Mucosa of descending colon (tissue), 3 donors: ENCODE data around the gene MACO1. TPM values are rescaled to one million over a fixed set of nuclear protein-coding genes. Genes with fewer than 3 reads are reported as not detected.

ENCODE experiments used
- ATAC-seq: fragments of 200-7000 bp; cut with Tn5 transposase; one replicate; pipeline ENCODE4 v1.9.1; 2020; ENCODE audit warnings: mild to moderate bottlenecking, moderate library complexity
- DNase-seq, 3 donors: peaks; one replicate each; pipeline ENCODE4 v3.0.0-alpha.2; 2020
- H3K36me3 ChIP-seq: fragments of 200-600 bp; one replicate; pipeline ENCODE4 v1.8.0; 2021; ENCODE audit warnings: low read depth, mild to moderate bottlenecking
- H3K4me1 ChIP-seq: fragments of 200-600 bp; one replicate; pipeline ENCODE4 v1.8.0; 2021; ENCODE audit warnings: low read depth, mild to moderate bottlenecking
- H3K4me3 ChIP-seq: fragments of 200-600 bp; one replicate; pipeline ENCODE4 v1.8.0; 2021; ENCODE audit warnings: mild to moderate bottlenecking
- H3K9me3 ChIP-seq: fragments of 200-600 bp; one replicate; pipeline ENCODE4 v1.8.0; 2021; ENCODE audit warnings: mild to moderate bottlenecking
- intact Hi-C, 2 donors: fragments of 100-400 bp; cut with DNase I in 1 of 2; cut with micrococcal nuclease in 1 of 2; formaldehyde crosslinking; loops; one replicate each; pipeline versions ENCODE4 v1.11.0 to v1.11.1; 2022; cut with DNase I, micrococcal nuclease
- total RNA-seq, 3 donors: library from RNA; stranded (reverse); fragmentation: NEBNext Ultra II Directional in 2 of 3; extraction: Animal tissue kit (Norgen Biotek cat#: 25700) in 2 of 3; gene quantifications; one replicate each; pipeline versions ENCODE4 v1.2.1 to v1.2.4, GENCODE V29; 2021 to 2023
- TF ChIP-seq, protein P1 (sequence below): fragments of 200-600 bp; IDR thresholded peaks from one replicate; pipeline ENCODE4 v1.8.0; 2022; ENCODE audit warnings: antibody characterized with exemption, mild to moderate bottlenecking
- donor health status: DM: no; HTN: no; CAD: no; lungs with moderate emphysema.
- donor health status: DM: no; HTN: no; CAD: no.
- donor health status: DM: no; HTN: yes; CAD: no.

MACO1 gene
- total RNA-seq, 3 donors from 2014 or later = 21.8 to 23.5 (median 22.5) TPM

DNA sequence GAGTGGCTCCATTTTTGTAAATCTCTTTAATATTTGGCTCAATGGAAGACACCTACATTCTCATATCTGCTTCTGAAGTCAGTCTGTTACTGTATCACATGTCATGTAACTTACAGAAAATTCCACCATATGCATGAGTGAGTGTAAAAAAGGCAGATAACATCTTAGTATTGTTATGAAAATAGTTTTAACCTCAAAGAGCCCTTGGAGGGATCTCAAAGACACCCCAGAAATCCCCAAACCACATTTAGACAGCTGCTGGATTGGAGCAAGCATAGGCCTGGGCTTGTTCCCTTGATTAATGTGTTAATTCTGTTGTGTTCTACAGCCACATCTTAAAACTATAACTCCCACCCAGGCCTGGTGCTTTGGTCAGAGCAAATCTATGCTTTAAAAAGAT, 16.9 kb downstream of the MACO1 start:
- intact Hi-C loops = no loop called here
- DNase-seq (no peak), ATAC-seq (no peak)
- Histone ChIP-seq H3K36me3 (peaks cover 4% of the 10 kb centered on the region), H3K4me3 (no peak overlapping the region), H3K9me3 (no peaks in the 10 kb centered on the region), H3K4me1 (no peaks in the 10 kb centered on the region)
- TF ChIP-seq, protein P1, sequence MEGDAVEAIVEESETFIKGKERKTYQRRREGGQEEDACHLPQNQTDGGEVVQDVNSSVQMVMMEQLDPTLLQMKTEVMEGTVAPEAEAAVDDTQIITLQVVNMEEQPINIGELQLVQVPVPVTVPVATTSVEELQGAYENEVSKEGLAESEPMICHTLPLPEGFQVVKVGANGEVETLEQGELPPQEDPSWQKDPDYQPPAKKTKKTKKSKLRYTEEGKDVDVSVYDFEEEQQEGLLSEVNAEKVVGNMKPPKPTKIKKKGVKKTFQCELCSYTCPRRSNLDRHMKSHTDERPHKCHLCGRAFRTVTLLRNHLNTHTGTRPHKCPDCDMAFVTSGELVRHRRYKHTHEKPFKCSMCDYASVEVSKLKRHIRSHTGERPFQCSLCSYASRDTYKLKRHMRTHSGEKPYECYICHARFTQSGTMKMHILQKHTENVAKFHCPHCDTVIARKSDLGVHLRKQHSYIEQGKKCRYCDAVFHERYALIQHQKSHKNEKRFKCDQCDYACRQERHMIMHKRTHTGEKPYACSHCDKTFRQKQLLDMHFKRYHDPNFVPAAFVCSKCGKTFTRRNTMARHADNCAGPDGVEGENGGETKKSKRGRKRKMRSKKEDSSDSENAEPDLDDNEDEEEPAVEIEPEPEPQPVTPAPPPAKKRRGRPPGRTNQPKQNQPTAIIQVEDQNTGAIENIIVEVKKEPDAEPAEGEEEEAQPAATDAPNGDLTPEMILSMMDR = no peak

DNA sequence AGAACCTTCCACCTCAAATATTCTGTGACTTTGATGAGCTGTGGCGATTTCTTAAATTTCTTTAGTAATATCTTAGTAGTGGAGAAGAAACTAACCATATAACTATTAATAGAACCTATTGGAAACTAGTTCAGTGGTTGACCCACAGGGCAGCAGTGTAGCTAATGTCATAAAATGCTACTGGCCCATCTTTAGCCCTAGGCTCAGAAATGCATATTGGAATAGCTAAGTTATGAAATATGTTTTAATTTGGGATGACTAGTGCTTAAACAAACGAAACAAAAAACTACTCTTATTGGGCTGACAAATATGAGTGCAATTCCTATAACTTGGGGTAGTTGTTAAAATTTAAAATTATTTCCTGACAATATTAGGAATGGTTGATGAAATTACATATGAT, 20.2 kb downstream of the MACO1 start:
- ATAC-seq (no peak), DNase-seq (no peak)
- intact Hi-C loops = no loop called here
- no peaks in the 10 kb centered on the region for H3K9me3 ChIP-seq
- H3K36me3 ChIP-seq = peaks cover 4% of the 10 kb centered on the region
- no peaks in the 10 kb centered on the region for H3K4me1 ChIP-seq
- TF ChIP-seq, protein P1 = no peak
- no peak overlapping the region for H3K4me3 ChIP-seq

DNA sequence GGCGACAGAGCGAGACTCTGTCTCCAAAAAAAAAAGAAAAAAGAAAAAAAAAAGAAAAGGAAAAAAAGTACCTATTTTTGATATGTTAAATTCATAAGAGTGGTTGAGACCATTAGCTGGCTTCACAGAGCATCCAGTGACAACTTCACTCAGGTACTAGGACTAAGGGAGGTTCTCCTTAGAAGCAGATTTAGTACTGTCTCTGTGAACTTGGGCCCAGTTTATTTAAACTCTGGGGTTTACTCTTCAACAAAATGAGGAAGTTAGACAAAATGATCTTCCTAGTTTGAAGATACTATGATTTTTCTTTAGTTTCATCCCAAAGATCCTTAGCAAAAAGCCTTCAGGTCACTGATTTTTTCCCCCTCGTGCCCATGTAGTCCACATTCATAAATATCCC, 21.2 kb downstream of the MACO1 start:
- TF ChIP-seq, protein P1 = no peak
- H3K36me3 ChIP-seq = peaks cover 4% of the 10 kb centered on the region
- ATAC-seq = no peak
- DNase-seq = no peak
- intact Hi-C loops = no loop called here
- no peak overlapping the region for H3K4me3 ChIP-seq
- H3K9me3 ChIP-seq = no peaks in the 10 kb centered on the region
- no peaks in the 10 kb centered on the region for H3K4me1 ChIP-seq

DNA sequence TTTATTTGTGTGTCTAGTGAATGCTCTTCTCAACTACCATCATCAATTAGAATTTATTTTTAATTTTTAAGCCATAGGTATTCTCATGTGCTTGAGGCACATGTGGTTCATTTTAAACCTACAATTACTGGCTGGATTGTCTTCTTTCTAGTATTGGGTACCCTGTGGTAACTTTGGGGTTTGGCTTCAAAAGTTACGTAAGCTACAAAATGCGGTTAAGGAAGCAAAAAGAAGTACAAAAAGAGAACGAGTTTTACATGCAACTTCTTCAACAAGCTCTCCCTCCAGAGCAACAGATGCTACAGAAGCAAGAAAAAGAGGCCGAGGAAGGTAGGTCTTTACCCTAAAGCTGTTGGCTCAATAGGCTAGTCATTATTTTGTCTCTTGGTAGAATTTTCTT, 25.8 kb downstream of the MACO1 start:
- Histone ChIP-seq H3K4me3 (no peak overlapping the region), H3K4me1 (no peaks in the 10 kb centered on the region), H3K9me3 (no peaks in the 10 kb centered on the region), H3K36me3 (no peaks in the 10 kb centered on the region)
- TF ChIP-seq, protein P1 = no peak
- ATAC-seq (no peak), DNase-seq (no peak)
- intact Hi-C loops = no loop called here

DNA sequence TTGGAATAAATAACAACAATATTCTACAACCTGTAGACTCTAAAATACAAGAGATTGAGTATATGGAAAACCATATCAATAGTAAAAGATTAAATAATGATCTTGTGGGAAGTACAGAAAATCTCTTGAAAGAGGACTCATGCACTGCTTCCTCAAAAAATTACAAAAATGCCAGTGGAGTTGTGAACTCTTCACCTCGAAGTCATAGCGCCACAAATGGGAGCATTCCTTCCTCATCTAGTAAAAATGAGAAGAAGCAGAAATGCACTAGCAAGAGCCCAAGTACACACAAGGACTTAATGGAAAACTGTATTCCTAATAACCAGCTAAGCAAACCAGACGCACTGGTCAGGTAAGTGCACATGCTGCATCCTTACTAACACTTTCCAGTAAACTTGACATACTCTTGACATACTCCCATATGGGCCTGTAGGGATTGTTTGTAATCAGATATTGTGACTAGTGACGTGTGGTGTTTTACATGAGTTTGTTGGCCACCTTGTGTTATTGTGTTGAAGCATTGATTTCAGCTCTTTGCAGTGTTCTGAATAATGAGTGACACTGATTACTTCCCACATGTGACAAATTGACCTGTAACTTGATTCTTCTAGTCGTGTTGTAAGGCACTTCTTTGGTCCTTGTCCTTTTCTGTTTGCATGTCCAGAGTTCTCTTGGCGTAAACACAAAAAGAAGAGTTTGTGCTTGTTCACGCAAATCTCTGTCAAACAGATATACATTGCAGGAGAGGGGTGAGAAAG, 28.0 kb downstream of the MACO1 start:
- Histone ChIP-seq H3K4me3 (no peak overlapping the region), H3K9me3 (no peaks in the 10 kb centered on the region), H3K36me3 (no peaks in the 10 kb centered on the region), H3K4me1 (peaks cover 5% of the 10 kb centered on the region)
- ATAC-seq (no peak), DNase-seq (no peak)
- intact Hi-C loops = no loop called here
- TF ChIP-seq, protein P1 = no peak
